NCI-H774 (cell line): ENCODE data around the gene FOXQ1.
"Not testable (repeated sequence)": the region's sequence is repeated elsewhere in the genome, so short reads cannot be mapped to it uniquely, and the experiment has no call there.

Experiments
- DNase-seq: peaks from one replicate; lab custom pipeline; 2025; lab: John Stamatoyannopoulos, UW

The FOXQ1 gene

DNA sequence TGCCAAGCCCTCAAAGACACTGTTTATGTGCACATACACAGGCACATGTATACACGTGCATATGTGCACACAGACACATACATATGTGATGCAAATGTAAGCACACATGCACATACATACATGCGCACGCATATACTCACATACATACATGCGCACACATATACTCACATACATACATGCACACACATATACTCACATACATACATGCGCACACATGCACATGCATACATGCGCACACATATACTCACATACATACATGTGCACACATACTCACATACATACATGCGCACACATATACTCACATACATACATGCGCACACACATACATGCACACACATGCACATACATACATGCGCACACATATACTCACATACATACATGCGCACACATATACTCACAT lies 20.5 kb upstream of the FOXQ1 start:
- DNase-seq = no peak

DNA sequence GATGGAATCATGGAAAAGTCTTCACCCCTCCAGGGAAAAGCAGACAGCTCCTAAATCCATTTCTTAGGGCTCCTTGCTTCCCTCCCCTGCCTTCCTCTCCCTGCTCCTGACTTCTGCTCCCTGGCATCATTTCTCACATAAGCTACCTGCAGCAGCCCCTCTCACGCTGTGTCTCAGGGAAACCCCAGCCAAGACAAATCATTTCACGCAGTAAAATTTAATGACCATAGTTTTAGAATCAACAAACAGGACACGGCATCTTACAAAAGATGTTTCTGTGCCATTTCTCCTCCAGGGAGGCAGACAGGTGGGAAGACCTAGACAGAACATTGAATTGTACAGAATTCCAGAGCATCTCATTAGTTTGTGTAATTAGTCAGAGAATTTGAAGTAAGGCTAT lies 16.5 kb upstream of the FOXQ1 start:
- DNase-seq = no peak

DNA sequence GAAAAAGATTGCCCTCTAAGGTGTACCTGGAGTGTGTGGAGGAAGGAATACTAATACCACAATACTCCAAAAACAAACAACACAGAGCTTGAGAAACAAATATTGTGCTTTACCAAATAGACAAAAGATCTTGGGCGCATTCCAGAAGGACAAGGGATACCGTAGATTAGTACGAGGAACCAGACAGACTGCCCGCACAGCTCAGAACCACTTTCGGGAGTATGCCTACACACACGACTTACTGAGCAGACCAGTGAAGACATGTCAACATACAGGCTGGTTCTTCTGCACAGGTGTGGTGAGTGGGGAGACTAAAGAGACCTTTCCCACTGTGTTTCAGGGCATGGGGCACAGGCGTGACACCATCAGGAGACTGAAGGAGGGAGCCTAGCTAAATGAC lies 15.8 kb upstream of the FOXQ1 start:
- no peak for DNase-seq

DNA sequence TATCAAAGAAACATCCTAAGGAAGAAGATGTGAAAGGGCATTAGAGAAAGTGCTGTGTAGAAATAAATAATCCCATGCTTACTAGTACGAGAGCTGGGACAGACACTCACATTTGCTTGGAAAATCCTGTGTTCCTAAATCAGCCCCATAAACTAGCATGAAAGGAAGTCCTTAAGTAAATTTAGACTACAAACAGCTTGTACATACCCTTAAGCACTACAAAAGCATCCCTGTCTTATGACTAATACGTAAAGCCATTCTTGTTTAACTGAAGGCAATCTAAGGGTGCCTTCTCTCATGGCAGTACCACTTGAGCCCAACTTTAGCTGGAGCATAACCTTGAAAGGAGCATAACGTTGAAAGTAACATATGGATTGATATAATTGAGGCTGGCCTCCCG lies 15.4 kb upstream of the FOXQ1 start:
- no peak for DNase-seq

DNA sequence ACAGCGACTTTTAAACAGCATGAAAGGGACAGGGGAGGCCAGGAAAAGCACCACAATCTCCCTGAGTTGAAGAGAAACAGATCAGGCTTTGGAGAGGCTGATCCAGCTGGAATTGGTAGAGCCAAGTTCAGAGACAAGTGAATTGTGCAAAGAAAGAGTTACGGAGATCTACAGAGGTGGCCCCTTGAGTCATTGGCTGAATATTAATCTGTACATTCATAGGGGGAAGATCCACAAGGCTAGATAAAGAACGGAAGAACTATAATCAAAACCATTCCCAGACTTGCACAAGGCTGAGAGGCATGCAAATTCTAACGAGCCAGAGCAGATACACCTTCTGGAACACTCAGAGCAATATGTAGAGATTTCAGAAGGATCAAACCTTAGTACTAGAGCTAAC lies 14.2 kb upstream of the FOXQ1 start:
- no peak for DNase-seq

DNA sequence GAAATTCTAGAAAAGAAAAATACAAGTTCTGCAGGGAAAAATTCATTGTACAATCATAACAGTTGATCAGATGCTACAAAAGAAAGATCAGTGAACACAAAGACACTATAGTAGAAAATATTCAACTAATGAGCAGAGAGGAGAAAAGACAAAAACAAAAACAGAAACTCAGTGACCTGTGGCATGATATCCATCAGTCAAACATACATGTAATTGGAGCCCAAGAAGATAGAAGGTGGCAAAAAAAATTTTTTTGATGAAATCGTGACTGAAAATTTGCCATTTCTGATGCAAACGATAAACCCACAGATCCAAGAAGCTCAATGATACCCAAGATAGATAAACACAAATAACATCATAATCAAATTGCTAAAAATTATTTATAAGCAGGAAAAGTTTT lies 13.1 kb upstream of the FOXQ1 start:
- no peak for DNase-seq

DNA sequence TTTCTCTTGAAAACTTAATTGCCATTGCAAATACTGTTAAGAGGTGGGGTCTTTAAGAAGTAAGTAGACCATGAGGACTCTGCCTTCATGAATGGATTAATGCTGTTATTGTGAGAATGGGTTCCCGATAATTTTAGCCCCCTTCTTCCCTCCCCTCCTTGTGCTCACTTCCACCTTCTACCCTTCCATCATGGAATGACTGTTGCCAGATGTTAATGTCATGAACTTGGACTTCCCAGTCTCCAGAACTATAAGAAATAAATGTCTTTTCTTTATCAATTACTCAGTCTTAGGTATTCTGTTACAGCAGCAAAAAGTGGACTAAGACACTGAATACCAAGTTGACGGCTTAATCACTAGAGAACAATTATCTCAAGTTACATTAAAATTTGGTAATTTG lies 5.8 kb upstream of the FOXQ1 start:
- no peak for DNase-seq

DNA sequence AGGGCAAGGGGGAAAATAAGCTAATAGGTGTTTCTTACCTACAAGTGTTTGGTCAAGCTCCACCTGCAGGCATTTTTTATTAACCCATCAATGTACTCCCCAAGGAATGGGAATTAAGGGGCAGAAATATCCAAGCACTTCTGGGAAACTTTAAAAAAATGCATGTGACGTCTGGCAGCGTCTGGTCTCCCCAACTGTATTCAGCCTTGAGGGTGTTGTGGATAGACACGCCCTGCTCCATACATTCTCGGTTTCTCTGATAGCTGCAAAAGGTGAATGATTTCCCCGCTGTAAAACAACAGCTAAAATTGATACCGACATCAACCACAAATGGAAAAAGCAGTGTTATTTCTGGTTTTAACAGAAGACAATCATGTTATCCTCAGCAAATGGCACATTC lies 2.5 kb upstream of the FOXQ1 start:
- DNase-seq = no peak

DNA sequence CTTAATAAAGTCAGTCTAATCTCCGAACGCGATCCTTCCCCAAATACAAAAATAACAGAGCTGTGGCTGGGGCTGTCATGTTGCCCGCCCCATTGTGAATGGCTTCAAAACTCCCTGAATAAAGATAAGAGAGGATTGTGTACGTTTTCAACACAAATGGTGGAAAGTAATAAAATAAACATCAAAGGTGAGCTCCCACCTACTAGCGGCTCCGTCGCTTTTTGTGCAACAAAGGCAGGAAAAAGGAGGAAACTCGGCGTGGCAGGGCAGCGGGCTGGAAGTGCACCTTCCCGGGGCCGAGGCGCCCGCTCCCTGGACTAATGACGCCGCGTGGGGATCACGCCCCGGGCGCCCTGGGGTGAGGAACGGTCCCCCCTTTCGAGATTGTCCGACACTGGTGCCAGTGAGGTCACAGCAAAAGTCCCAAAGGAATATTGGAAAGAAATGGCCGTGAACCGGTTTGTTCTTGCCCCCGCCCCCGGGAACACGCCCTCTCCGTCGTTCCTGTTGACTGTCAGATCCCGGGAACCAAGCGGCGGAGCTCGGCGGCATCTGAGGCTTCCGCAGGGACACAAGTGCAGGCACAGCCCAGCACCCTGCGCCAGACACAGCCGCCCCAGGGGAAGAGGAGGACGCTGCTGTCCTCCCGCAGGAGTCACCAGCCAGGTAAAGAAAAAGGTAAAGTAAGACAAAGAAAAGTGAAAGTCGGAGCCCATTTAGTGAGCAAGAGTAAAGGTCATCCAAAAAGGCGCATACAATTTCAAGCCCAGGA lies 1.1 kb upstream of the FOXQ1 start:
- DNase-seq = no peak

DNA sequence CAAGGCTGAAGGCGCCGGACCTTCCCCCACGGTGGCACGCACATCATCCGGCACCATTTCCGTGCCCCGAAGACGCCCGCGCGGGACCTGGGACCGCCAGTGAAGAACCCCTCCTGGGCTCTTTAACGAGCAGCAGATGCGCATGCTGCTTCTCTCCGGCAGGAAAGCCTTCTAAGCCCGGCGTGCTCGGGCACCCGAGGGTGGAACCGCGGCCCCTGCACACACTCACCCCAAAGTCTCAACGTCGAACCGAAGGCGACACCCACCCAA lies 240 bp downstream of the FOXQ1 start:
- DNase-seq = no peak

DNA sequence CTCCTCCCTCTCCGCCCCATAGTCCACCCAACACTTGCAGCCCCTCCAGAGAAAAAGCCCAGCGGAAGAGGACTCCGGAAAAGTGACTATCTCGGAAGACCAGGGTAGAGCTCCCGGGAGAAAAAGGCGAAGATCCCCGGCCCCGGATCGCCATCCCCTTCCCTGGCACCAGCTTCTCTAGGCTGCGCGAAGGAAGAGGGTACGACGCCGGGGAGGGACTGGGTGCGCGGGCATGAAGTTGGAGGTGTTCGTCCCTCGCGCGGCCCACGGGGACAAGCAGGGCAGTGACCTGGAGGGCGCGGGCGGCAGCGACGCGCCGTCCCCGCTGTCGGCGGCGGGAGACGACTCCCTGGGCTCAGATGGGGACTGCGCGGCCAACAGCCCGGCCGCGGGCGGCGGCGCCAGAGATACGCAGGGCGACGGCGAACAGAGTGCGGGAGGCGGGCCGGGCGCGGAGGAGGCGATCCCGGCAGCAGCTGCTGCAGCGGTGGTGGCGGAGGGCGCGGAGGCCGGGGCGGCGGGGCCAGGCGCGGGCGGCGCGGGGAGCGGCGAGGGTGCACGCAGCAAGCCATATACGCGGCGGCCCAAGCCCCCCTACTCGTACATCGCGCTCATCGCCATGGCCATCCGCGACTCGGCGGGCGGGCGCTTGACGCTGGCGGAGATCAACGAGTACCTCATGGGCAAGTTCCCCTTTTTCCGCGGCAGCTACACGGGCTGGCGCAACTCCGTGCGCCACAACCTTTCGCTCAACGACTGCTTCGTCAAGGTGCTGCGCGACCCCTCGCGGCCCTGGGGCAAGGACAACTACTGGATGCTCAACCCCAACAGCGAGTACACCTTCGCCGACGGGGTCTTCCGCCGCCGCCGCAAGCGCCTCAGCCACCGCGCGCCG lies 822 bp downstream of the FOXQ1 start:
- no peak for DNase-seq

DNA sequence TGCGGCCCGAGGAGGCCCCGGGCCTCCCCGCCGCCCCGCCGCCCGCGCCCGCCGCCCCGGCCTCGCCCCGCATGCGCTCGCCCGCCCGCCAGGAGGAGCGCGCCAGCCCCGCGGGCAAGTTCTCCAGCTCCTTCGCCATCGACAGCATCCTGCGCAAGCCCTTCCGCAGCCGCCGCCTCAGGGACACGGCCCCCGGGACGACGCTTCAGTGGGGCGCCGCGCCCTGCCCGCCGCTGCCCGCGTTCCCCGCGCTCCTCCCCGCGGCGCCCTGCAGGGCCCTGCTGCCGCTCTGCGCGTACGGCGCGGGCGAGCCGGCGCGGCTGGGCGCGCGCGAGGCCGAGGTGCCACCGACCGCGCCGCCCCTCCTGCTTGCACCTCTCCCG lies 1.5 kb downstream of the FOXQ1 start:
- no peak for DNase-seq

DNA sequence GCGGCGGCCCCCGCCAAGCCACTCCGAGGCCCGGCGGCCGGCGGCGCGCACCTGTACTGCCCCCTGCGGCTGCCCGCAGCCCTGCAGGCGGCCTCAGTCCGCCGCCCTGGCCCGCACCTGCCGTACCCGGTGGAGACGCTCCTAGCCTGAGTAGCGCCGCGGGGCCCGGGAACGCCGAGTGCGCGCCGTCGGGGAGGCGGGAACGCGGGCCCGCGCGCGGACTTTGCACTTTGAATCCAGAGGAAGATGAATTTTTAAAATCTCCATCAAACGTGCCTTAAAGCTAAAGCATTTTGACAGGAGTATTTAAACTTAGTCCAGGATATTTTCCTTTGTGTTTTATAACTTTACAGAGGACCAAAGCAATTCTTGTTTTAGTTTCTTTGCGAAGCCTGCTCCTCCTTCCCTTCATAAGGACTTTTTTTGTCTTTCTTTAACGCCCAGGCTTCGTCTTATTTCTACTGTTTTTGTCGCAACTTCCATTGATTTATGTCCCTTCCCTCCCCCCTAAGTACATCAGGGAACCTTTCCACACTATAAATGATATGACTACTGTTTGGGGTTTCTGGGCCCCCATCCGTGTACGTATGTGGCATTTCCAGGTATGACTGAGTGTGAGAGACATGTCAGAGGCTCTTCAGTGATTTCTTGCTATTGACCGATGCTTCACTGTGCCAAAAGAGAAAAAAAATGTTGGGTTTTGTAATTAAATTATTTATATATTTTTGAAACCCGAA lies 2.0 kb downstream of the FOXQ1 start:
- DNase-seq = no peak

DNA sequence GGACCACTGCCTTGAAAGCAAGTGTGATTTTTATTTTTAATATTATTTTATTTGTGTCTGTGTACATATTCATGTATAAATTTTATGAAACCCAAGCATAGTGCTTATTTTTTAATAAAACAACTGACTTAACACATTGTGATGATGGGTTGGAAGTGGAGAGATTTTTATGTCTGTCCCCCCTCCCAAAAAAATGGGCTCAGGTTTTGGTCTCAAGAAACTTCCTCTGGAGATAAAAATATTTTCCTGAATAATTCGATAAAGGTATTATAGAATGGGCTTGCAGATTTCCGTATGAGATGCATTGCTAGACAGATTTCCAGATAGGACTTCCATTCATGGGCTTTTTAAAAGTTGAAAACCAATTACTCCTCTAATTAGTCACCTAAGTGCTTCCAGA lies 2.7 kb downstream of the FOXQ1 start:
- no peak for DNase-seq

DNA sequence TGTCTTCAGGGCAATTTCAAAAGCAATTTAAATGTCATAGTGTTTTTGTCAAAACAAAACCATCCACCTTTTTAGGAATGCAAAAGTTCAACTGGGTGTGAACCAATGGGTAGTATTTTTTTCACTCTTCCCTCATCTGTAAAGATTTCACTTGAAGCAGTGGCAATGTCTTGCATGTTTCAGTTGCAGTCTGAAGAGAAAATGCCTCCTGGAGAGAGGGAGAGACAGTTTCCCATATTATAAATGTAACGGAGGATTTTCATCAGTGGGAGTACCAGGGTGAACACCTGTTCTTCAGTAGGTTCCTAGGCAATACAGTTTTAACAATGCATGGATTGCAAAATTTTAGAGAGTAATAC lies 3.3 kb downstream of the FOXQ1 start:
- no peak for DNase-seq

DNA sequence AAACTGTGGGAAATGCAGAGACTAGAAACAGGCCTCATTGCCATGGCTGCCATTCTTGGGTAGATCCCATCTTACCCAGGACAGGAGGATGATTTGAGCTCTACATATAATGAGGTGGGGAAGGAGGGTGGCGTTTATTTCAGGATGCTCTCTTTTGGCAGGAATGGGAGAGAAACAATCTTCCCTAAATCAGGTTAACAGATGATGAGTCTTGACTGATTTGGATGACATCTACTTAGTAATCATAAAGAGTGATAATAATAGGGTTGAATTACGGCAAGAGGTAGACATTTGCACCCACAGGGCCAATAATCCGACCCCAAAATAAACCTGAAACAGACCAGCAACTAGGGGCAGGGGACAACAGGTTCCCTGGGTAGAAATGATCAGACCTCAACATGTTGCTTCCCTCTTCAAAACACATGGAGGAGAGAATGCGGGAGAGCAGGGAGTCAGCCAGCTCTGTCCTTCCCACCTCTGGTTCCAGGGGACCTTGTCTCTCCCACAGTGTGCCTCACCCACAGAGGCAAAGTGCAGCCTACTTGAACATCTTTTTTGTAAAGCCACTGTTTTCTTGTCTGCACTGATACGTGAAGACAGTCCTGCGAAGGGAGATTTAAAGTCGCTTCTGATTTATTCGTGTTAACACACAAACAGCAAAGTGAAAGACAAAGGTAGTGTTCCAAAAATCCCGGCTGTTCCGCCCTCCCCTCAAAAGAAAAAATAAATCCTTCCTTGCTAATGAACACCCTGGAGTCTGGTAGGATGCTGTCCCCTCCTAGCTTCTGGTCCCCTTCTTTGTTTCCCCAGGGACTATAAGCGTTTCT lies 3.9 kb downstream of the FOXQ1 start:
- DNase-seq = no peak

DNA sequence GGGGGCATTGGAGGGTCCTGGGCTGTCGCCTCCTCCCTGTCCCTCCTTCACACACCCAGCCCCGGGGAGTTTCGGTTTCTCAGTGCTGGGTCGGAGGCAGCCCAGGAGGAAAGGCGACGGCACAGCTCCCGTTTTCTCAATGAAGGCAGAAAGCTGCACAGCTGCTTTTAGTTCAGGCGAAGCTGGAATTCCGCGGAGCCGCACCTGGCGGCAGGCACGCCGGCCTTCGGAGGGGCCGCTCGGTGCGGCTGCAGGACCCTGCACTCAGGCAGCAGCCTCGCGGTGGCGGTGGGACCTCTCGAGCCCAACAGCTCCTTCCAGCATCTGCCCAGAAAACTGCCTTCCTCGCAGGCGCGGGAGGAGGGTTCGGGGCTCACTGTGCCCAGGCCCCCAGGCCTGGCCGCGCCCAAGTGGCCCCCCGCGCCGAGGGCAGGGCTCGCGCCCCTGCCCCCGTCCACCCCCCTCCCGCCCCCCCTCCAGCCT lies 4.6 kb downstream of the FOXQ1 start:
- DNase-seq = no peak

DNA sequence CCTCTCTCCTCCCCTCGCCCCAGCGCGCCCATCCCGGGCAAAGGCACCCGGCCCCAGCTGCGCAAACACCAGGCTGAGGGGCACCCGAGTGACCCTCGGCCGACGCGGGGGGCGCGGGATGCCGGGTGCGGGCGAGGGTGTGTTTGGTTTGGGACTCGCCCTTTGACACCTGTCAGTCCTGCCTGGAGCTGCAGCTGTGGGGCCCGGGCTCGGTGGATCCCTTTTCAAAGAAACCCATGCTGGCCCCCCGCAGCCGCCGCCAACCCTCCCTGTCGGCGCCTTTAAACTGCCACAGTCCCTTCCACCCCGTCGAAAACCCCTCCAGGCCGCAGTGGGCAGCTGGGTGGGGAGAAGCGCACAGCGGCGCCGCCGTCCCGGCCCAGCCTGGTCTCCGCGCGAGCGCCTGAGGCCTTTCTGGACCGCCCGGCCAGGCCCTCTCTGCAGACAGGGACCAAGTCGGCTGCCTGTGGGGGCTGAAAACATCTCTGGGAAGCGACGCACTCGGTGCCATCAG lies 5.5 kb downstream of the FOXQ1 start:
- DNase-seq = no peak

DNA sequence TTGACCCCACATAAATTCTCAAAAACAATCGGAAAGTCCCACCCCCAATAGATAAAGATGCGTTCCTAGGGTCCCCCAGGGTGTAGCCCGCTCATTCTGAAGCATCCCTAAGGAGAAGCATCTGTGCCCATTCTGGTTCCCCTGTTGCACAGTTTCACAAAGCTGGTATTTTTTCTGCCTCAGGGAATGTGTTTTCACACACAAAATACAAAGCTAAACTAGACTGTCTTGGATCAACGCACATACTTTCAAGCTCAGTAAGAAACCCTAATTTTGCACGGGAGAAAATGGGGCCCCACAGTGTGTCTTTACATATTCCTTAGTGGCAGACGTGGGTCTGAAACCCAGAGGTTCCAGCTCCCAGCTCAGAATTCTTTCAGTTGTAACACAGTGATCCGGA lies 6.1 kb downstream of the FOXQ1 start:
- no peak for DNase-seq

DNA sequence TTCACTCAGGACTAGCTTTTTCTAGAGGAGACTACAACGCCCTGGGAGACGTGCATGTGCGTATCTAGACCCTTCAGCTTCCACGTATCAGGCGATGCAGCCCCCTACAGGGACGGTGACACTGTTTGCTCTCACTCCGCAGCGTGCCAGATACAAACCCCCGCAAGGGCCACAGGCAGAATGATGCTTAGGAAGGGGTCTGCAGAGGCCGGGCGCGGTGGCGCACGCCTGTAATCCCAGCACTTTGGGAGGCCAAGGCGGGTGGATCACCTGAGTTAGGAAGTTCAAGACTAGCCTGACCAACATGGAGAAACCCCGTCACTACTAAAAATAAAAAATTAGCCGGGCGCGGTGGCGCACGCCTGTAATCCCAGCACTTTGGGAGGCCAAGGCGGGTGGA lies 6.7 kb downstream of the FOXQ1 start:
- not testable (repeated sequence) for DNase-seq

DNA sequence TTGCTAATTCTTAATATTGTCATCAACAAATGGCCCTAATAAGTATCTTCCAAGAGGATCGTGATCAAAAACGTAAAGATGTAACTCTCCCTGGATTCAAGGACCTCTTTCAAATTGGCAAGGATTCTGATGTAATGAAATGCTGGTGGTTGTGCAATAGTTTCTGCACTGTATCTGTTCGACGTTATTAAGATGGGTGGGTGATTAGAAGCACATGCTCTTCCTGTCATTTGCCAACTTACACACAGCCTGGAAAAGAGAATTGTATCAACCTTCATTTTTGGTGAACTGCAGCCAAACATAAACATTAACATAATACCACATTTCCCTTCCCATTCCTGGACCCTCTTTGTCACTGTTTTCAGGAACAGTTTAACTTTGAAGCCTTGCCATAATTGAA lies 9.8 kb downstream of the FOXQ1 start:
- no peak for DNase-seq

DNA sequence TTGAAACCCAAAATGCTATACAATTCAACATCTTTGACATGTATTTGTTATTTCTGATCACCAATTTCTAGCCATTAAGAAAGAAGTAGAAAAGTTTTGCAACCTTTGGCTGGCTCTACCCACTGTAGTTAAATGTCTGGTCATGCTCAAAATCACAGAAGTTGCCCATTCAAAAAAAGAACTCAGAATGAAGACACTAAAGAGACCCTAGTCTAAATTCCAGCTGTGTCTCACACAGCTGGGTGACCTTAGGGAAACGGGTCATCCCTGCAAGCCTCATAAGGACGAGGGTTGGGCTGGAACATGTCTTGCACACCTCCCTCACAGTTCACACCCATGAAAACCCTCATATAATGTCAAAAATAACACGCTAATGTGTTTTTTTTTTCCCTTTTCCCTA lies 10.3 kb downstream of the FOXQ1 start:
- no peak for DNase-seq
